Bone marrow (tissue), 2 donors: ENCODE measurements around the gene GABARAPL2.
"Not testable (repeated sequence)": the region's sequence is repeated elsewhere in the genome, so short reads cannot be mapped to it uniquely, and the experiment has no call there.

Source experiments
- DNase-seq, 2 donors: peaks; one replicate each; lab custom pipeline; 2025; lab: John Stamatoyannopoulos, UW

The GABARAPL2 gene, protein sequence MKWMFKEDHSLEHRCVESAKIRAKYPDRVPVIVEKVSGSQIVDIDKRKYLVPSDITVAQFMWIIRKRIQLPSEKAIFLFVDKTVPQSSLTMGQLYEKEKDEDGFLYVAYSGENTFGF

DNA sequence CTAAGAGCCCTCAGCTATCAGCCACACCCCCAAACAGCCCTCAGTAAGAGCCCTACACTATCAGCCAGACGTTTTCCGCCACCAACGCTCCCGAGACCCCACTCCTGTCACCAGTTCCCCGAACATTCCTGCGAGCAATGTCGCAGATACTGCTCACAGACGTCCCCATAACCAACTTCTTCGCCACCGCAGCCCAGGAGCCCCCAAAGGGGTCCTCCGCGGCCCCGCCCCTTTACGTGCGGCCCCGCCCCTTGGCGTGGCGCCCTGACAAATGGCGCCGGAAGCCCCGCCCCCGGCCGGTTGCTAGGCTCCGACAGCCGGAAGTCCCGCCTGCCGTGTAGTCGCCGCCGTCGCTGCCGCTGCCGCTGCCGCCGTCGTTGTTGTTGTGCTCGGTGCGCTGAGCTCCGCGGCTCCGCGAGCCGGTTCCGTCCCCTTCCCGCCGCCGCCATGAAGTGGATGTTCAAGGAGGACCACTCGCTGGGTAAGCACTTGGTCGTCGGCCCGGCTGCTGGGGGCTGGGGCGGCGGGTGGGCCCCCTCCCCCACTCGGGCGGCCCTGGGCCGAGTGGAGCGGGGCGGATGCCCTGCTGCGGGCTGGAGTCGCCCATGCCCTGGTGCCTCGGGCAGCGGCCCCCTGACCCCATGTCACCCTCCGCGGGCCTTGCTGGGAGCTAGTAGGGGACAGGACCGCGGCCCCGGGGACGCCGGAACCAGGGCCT, at the start of gene GABARAPL2:
Gene GABARAPL2, plus strand, starts transcription at position 340 of the 718 bp plus-strand sequence. Its CDS starts 108 bp downstream, at position 448.
- DNase-seq = peak; percentile 80 to 87

DNA sequence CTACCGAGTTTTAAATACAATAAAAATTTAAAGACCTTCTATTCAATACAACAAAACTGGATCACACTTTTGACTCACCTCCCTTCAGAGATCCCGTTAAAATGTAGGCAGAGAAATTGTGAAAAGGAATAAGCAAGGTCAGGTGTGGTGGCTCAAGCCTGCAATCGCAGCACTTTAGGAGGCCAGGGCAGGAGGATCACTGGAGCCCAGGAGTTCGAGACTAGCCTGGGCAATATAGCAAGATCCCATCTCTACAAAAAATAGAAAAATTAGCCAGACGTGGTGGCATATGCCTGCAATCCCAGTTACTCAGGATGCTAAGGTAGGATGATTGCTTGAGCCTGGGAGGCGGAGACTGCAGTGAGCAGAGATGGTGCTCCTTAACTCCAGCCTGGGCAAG, 47.0 kb upstream of the GABARAPL2 start:
- no peak for DNase-seq

DNA sequence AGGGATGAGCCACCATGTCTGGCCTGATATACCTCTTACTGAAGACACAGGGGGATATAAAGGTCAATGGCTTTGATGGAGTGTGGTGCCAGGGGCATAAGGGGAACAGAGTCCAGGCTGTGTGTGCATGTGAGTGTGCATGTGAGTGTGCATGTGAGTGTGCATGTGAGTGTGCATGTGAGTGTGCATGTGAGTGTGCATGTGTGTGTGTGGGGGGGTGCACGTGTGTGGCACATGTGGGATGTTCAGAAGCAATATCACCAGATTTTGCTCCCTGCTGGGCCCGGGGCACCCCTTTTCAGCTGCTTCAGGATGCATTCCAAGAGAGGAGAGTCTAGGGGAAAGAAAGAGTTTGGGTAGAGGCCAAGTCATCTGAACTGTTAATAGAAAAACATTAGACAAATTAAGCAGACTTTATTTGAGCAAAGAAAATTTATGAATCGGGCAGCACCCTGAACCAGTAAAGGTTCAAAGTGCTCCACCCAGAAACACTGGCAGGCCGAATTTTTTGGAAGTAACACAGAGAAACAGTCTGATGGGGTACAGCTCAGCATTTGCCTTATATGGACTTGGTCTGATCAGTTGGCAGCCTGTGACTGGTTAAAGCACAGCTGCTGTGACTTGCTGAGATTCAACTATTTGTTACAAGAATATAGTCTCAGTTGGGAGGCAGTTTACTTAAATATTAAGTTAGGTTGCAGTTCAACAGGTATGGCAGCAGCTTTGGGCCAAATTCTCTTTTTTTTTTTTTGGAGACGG, 40.0 kb upstream of the GABARAPL2 start:
- no peak for DNase-seq

DNA sequence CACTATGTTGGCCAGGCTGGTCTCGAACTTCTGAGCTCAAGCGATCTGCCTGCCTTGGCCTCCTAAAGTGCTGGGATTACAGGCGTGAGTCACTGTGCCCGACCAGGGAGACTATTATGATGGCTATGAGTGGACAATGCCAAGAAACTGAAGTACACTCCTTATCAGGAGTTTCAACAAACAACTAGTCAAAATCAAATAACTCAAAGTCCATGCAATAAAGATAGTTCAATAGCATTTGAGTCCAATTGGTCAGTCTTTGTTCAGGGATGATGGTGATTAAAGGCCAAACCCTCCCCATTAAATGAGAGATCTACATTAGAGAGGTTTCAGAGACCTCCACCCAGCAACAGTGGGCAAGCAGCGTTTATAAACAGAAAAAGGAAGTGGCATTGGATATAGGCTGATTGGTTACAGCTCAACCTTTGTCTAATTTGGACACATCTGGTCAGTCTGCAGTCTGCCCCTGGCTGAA, 38.3 kb upstream of the GABARAPL2 start:
- DNase-seq = no peak

DNA sequence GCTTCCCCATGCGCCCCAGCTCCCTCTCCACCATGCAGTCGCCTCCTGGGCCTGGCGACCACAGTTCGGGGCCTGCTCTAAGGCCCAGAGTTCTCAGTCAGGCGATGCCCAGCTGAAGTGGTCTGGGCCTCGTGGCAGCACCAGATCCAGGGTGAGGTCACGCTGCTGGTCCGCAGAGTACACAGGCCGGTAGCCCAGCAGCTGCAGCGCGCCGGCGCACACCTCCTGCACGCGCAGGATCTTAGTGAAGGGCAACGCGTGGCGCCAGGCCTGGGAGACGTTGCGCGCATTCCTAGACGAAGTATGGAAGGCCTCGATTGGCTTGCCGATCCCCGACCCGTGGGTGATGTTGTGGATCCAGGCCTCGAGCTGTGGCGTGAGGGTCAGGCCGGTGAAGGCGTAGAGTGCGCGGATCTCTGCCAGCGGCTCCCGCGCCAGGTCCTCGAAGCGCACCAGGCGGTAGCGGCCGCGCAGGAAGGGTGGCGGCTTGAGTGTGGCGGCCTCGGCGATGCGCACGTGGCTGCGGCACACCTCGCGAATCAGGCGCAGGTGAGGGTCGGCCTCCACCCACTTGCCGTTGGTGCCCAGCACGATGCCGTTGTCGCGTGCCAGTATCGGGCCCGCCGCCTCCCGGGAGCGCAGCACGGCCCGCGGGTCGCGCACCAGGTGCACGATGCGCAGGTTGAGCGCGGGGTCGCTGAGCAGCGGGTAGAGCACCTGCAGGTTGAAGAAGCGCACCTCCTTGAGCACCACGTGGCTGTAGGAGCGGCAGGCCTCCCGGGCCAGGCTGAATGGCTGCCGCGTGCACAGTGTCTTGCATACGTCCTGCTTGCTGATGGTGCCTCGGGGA, 36.9 kb upstream of the GABARAPL2 start:
- no peak for DNase-seq

DNA sequence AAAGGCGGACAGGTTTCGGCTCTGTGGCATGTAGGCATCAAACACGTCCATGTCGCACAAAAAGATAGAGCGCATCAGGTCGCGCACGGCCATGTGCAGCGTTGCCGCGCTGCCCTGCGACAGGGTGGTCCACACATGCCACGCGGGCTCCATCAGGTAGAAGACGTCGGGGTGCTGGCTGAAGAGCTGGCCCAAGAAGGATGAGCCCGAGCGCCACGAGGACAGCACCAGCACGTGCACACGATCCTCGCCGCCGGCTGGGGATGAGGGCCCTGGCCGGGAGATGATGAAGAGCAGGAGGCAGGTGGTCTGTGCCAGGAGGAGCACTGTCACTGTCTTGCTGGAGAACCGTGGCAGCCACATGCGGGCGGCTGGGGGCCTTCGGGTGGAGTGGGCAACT, 36.2 kb upstream of the GABARAPL2 start:
- DNase-seq = no peak

DNA sequence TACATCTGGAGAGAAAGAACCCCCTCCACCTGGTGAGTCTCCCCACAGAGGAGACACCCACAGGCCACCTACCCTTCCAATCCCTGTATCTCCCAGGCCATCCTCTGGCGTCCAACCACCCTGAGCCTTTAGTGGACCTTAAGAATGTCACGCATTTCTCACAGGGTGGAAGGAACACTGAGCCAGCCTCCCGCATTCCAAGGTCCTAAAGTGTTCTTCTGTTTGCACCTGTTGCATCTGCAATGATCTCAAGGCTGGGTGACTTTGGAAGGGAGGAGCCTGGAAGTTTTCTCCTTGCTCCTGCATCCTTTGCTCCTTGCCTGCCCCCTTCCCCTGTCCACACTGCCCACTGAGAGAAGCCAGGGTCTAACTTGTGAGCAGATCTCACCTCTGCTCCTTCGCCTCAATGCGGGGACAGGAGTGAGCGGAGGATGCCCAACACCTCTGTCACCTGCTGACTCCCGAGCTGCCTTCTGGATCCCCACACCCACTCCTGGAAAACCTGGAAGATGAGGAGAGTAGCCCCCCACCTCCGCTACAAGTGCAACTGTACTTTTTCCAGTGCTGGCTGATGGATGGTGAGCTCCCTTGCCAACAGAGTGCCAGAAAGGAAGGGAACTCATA, 33.9 kb upstream of the GABARAPL2 start:
- no peak for DNase-seq

DNA sequence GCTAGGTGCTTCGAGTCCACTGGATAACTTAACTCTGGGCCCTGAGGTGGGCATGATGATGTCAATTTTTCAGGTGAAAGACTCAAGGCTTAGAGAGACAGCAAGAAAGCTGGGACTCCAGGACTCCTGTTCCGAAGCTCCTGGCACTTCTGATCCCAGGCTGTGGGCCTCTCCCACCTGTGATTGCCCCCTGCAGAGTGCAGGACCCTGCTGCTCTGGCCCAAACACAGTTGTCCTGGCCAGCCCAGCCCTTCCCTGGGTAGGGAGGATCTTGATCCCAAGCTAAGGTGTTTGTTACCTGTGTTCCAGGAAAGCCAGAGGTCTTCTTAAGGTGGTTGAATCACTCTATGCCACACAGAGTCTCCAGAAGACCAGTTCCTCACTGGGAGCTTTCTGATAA, 33.4 kb upstream of the GABARAPL2 start:
- no peak for DNase-seq

DNA sequence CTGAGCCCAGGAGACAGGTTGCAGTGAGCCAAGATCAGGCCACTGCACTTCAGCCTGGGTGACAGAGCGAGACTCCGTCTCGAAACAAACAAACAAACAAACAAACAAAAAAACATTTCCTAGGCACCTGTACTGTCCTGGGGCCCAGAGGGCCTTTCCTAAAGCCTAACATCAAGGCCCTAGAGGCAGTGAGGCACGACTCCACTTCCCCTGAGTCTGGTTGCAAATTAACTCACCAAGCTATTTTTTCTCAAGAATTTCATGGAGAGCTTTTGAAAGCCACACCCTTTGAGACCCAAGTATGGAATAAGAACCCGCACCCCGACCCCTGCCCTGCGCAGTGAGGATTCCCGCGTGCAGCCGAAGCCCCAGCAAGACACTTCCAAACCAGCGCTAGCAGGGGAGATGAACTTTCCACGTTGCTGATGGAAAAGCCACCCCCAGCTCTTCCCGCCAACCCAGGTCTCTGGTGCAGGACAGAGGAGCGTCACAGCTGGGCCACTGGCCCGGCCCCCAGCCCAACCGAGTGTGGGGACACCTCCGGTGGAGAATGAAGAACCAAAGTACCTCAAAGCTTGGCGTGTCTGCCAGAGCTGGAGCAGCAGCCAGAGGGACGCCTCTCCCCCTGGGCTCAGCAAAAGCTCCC, 31.5 kb upstream of the GABARAPL2 start:
- DNase-seq = no peak

DNA sequence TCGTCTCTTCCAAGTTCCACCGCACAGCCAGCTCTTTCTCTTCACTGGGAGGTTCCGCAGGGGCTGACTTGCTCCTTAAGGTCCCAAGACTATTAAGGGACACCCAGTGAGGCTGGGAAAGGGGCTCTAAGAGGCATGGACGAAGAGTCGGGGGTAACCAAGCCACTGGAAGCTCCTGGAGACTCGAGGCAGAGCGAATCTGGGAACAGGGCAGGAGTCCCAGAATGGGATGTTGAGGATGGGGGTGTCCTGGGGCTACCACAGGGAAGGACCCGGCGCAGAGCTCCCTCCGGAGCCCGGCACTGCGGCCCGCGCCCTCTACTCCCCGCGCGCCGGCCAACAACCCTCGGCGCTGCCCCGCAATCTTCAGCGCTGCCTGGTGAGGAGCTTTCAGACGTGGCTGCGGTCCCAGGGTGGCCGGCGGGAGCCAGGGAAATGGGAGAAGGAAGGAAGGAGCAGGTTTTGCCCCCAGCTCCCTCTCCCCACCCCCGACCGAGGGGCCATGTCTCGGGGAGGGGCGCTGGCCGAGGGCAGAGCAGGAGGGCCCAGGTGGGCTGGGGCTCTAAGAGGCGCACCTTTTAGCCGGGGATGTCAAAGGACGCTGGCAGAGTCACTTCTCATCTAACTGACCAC, 30.9 kb upstream of the GABARAPL2 start:
- DNase-seq = no peak

DNA sequence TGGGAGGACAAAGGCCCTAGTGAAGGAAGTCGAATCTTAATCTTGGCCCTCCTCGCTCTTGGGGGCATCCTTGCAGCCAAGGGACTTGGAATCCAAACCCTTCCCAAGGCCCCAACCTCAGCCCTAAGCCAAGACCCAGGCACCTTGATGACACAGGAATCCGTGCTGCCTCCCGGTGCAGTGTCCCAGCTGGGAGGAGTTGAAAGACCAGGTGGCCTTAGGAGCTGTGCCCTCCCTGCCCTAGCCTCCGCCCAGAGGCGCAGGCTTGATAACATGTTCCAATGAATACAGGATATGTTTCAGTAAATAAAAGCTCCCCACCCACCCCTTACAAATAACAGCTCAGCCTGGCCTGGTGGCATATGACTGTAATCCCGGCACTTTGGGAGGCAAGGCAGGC, 30.3 kb upstream of the GABARAPL2 start, which contains the start of gene CHST5:
Gene CHST5, minus strand, starts transcription at position 208 of the 400 bp plus-strand sequence. CDS start 5,724 bp downstream, outside the sequence.
- no peak for DNase-seq

DNA sequence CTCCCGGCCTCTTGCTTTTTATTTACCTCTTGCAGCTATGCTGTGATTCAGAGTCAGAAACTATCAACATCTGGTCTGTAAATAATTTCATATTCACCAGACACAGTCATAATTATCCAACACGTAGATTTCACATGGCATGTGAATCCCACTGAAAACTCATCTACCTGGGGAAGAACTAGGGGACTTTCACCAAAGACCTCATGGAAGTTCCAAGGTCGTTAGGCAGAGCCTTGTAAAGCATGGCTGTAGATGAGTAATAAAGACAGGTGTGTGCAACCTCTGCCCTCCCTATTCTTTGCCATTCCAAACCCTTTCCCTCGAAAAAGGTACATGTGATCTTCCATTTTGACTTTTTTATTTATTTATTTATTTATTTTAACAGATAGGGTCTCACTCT, 28.4 kb upstream of the GABARAPL2 start:
- no peak for DNase-seq

DNA sequence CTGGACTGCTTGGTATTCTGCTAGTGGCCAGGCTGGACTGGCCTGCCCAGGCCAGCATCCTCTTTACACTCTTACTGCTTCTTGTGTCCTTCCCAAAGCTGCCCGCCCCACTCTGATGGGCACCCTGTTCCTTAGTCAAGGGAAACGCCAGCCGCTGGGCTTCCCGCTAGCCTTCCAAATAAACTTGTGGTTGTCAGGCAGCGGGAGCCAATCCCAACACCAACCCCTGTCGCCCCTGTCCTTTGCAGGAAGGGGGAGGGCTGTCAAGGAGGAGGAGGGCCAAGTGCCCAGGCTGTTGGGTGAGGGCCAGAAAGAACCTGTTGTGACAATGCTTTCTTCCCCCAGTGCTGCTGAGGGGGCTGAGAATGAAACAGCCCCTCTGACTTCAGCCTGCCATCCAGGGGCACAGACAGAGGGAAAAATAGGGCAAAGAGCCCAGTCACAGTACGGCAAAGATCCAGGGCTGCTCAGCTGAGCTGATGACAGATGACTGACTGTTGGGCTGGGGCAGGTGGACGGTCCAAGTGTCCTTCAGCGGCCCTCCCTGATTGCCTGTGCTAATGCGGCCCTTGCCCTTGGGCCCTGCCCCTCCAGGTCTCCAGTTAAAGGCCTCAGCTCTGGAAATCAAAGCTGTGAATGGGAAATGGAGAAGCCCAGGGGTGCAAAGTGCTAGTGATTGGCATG, 27.2 kb upstream of the GABARAPL2 start:
- not testable (repeated sequence) for DNase-seq

DNA sequence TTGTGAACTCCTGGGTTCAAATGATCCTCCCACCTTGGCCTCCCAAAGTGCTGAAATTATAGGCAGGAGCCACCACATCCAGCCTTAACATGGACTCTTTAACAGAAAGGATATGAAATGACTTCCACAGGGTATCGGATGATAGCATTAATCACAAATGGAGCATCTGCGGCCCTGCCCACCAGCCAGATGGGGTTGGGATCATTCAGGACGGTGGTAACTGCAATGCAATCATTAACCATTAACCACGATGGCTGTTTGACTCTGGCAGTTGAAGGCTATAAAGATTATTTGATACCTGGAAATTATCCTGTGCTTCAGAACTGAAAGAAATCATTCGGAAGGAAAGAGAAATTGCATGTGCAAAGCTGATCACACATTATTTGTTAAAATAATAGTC, 24.9 kb upstream of the GABARAPL2 start:
- DNase-seq = no peak

DNA sequence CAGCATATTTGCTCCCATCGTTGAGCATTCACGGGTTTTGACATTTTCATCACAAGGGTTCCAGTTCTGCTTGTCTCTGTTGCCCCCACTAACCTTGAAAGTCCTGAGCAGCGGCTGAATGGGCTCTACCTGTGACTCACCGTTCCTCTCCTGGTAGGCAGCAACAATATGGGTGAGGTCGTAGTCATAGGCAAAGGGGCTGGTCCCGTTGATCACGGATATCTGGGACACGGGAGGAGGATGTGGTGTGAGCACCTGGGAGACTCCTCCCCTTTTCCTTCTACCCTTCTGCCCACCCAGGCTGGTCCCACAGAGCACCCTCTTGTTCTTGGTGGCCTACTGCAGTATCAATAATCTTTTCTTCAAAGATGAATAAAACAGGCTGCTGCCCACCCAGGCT, 23.7 kb upstream of the GABARAPL2 start:
- not testable (repeated sequence) for DNase-seq

DNA sequence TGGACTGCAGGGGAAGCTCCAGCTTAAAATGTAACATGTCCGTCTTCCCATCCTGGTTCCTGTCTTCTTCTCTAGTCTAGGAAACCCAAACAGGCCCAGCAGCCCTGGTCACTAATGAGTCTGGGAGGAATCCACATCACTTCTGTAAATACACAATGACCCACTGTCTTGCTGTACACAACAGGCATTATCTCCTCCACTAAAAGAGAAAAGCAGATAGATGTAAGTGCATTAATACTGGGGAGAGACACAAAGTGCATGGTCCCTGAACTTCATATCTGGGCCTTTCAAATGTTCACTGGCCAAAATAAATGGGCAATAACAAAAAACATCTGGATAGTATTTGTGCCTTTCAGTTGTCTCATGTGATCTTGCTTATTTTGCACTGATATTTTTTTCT, 20.3 kb upstream of the GABARAPL2 start:
- DNase-seq = not testable (repeated sequence)

DNA sequence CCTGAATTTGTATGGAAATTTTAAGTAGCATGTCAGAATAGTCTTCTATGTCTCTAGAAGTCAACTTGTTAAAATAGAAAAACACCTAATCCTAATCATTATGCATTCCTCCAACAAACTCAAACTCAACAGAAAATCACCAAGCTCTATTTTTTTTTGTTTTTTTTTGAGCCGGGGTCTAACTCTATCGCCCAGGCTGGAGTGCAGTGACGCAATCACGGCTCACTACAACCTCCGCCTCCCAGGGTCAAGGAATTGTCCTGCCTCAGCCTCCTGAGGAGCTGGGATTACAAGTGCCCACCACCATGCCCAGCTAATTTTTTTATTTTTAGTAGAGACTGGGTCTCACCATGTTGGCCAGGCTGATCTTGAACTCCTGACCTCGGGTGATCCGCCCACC, 19.9 kb upstream of the GABARAPL2 start:
- no peak for DNase-seq

DNA sequence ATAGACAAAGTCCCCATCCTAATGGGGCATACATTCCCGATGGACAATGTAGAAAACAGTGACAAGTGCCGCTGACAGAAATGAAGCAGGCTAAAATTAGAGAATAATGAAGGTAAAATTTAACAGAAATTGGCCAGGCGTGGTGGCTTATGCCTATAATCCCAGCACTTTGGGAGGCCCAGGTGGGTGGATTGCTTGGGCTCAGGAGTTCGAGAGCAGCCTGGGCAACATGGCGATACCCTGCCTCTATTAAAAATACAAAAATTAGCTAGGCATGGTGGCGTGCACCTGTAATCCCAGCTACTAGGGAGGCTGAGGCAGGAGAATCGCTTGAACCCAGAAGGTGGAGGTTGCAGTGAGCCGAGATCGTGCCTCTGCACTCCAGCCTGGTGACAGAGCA, 17.7 kb upstream of the GABARAPL2 start:
- DNase-seq = not testable (repeated sequence)

DNA sequence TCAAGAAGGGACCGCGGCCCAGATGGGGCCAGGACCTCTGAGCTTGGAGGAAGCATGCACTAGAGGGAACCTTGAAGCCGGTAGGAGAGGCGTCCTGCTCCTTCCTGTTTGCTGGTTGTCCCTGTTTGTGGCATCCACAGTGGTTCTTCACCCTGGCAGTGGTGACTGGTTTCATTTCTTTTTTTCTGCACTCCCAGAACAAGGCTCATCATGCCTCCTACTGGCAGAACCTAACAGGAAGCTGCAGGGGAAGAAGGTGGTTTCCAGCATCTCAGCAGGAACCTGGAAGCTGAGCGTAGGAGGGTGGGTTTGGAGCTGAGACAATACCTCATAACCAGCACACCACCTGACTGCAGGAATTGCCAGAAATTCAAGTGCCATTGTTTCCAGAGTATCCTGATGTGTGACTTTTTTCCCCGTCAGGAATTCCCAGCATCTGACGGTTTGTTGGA, 15.9 kb upstream of the GABARAPL2 start:
- DNase-seq = peak; percentile 15 to 20

DNA sequence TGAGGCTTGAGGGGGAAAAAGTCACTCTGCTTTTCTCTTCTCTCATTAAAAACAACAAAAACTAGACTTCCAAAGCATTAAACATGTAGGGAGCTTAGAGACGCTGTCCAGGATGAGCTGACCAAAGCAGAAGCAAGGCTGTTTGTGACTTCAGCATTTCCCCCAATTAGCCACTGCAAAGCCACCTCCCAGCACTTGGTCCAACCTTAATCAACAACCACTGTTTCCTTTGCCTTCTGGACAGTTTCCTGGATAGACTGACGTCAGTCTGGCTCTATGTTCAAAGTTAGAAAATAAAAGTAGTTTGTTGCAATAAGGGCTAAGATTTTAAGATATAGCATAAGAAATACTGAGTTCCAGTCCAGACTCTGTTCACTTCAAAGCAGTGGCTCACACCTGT, 13.2 kb upstream of the GABARAPL2 start:
- no peak for DNase-seq
